ENCODE data around the gene APOD. TPM values are rescaled to one million over a fixed set of nuclear protein-coding genes. Genes with fewer than 3 reads are reported as not detected.

APOD gene
- total RNA-seq, 1 donor from 2014 or later = 27.1 TPM

DNA sequence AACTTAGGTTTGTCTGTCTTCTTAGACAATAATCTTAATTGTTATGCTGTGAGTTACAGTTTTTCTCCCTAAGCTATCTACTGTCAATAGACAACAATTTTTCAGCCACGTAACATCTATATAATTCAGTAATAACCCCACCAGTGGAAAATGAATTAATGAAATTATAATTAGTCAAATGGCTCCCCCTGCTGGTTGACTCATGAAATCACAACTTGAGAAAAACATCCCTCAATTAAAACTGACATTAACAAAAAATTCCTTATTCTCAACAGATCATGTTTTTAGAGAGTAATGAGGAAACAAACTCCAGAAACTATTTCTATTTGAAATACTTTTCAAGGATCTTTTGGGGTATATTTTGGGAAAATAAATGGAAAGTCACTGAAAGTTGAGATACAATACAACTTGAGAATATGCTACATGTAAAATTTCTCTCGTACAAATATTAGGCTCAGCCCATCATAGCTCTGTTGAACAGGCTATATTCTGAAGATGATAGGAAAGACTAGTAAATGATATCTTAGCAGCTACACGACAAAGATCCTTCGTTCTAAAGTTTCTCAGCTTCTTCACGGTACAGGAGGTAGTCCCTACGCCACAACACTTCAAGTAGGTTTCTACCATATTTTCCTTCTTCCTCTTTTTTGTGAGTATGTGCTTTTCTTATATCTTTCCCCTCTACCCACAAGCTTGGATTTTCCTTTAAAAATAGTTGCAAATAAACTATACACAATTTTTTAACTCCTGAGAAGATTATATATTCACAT, 61.3 kb downstream of the APOD start:
- DNase-seq = peak; percentile 67

Other genes with a start within 250 kb of the APOD start
- gene ACAP2, start 140.9 kb downstream of the APOD start, total RNA-seq = 63.3 and 66.9 TPM in 2 replicates
- 139 and 277 TPM in 2 replicates for gene PPP1R2, start 40.6 kb downstream of the APOD start, total RNA-seq
- gene MUC20, start 137.0 kb upstream of the APOD start, total RNA-seq = 0.51 TPM in 1 of 2 replicates, not detected in the other
- 0.17 TPM in 1 of 2 replicates, not detected in the other for gene MUC4, start 228.0 kb upstream of the APOD start, total RNA-seq

Data from dermis blood vessel endothelial cell (primary cell).